Measurements from ENCODE around the gene MTHFD2.

The MTHFD2 gene

GRCh38 chr2:74233648-74234047, 35.2 kb downstream of the MTHFD2 start:
- TF ChIP-seq CTCF (IDR thresholded peaks at IDR 0.05; ENCODE audit: extremely low read depth, insufficient read depth, missing control alignments), result no peak
- DNase-seq (ENCODE audit: low spot score), result no peak
- in situ Hi-C loops (cut with MboI; ENCODE audit: low pct_unique_long_range_greater_than_20kb, low sequenced_read_pairs, unreplicated experiment), result no loop called here

GRCh38 chr2:74235041-74235440, 36.6 kb downstream of the MTHFD2 start:
- DNase-seq (ENCODE audit: low spot score), result no peak
- TF ChIP-seq CTCF (IDR thresholded peaks at IDR 0.05; ENCODE audit: extremely low read depth, insufficient read depth, missing control alignments), result no peak
- in situ Hi-C loops (cut with MboI; ENCODE audit: low pct_unique_long_range_greater_than_20kb, low sequenced_read_pairs, unreplicated experiment), result no loop called here

- no peak for DNase-seq (ENCODE audit: low spot score)
- TF ChIP-seq CTCF (IDR thresholded peaks at IDR 0.05; ENCODE audit: extremely low read depth, insufficient read depth, missing control alignments), result no peak
- in situ Hi-C loops (cut with MboI; ENCODE audit: low pct_unique_long_range_greater_than_20kb, low sequenced_read_pairs, unreplicated experiment), result no loop called here
These were observed 40.5 kb downstream of the MTHFD2 start for GRCh38 chr2:74238879-74239278.

GRCh38 chr2:74239346-74239745, 40.9 kb downstream of the MTHFD2 start:
- DNase-seq (ENCODE audit: low spot score), result no peak
- TF ChIP-seq CTCF (IDR thresholded peaks at IDR 0.05; ENCODE audit: extremely low read depth, insufficient read depth, missing control alignments), result no peak
- in situ Hi-C loops (cut with MboI; ENCODE audit: low pct_unique_long_range_greater_than_20kb, low sequenced_read_pairs, unreplicated experiment), result no loop called here

GRCh38 chr2:74242354-74243071, 44.1 kb downstream of the MTHFD2 start:
- in situ Hi-C loops (cut with MboI; ENCODE audit: low pct_unique_long_range_greater_than_20kb, low sequenced_read_pairs, unreplicated experiment), result no loop called here
- no peak for TF ChIP-seq CTCF (IDR thresholded peaks at IDR 0.05; ENCODE audit: extremely low read depth, insufficient read depth, missing control alignments)
- no peak for DNase-seq (ENCODE audit: low spot score)

- in situ Hi-C loops (cut with MboI; ENCODE audit: low pct_unique_long_range_greater_than_20kb, low sequenced_read_pairs, unreplicated experiment), result no loop called here
- DNase-seq (ENCODE audit: low spot score), result no peak
- TF ChIP-seq CTCF (IDR thresholded peaks at IDR 0.05; ENCODE audit: extremely low read depth, insufficient read depth, missing control alignments), result no peak
These were observed 45.9 kb downstream of the MTHFD2 start for GRCh38 chr2:74244286-74244685.
